HG02852 (cell line): ENCODE results near the gene PLXNC1.

ENCODE experiments used
- ATAC-seq: cut with Tn5 transposase; IDR thresholded peaks from one replicate; pipeline ENCODE4 v1.9.1; 2021; ENCODE audit warnings: mild to moderate bottlenecking, moderate library complexity; ENCODE audit not compliant: unreplicated experiment

Gene PLXNC1

GRCh38 chr12:94133964-94134795 is 14.2 kb upstream of the PLXNC1 start:
- no peak for ATAC-seq

GRCh38 chr12:94135896-94136295 is 12.5 kb upstream of the PLXNC1 start:
- ATAC-seq, result no peak

- no peak for ATAC-seq
These were observed 8.6 kb upstream of the PLXNC1 start for GRCh38 chr12:94139816-94140215.

GRCh38 chr12:94140556-94140955 is 7.8 kb upstream of the PLXNC1 start:
- no peak for ATAC-seq

GRCh38 chr12:94141004-94141764 is 7.2 kb upstream of the PLXNC1 start:
- no peak for ATAC-seq

- ATAC-seq, result no peak
These were observed 6.5 kb upstream of the PLXNC1 start for GRCh38 chr12:94141892-94142291.

- no peak for ATAC-seq
These were observed 4.9 kb upstream of the PLXNC1 start for GRCh38 chr12:94143438-94143837.

- no peak for ATAC-seq
These were observed 4.4 kb upstream of the PLXNC1 start for GRCh38 chr12:94143951-94144350.

- ATAC-seq, result no peak
These were observed 3.6 kb upstream of the PLXNC1 start for GRCh38 chr12:94144781-94145180.

GRCh38 chr12:94145191-94145983 is 3.0 kb upstream of the PLXNC1 start:
- no peak for ATAC-seq

GRCh38 chr12:94146166-94146936 is 2.0 kb upstream of the PLXNC1 start:
- ATAC-seq, result no peak

- no peak for ATAC-seq
These were observed 888 bp upstream of the PLXNC1 start for GRCh38 chr12:94147387-94147990.

GRCh38 chr12:94148739-94149118 is 352 bp downstream of the PLXNC1 start:
- no peak for ATAC-seq

GRCh38 chr12:94149119-94149780 is 873 bp downstream of the PLXNC1 start:
- peak; percentile 29 for ATAC-seq

- peak; percentile 2 for ATAC-seq
These were observed 1.4 kb downstream of the PLXNC1 start for GRCh38 chr12:94149781-94150239.

GRCh38 chr12:94150240-94151121 is 2.1 kb downstream of the PLXNC1 start:
- no peak for ATAC-seq

GRCh38 chr12:94151582-94151981 is 3.2 kb downstream of the PLXNC1 start:
- ATAC-seq, result no peak

- no peak for ATAC-seq
These were observed 4.1 kb downstream of the PLXNC1 start for GRCh38 chr12:94152292-94153078.
